Cardiac fibroblast (primary cell): Measurements from ENCODE around the gene PPM1H.

Experiments
- DNase-seq, 2 donors: peaks; one replicate each; pipeline versions ENCODE4 v3.0.0 to v3.0.0-alpha.2; 2010; ENCODE audit warnings: low read depth in 2 of 2
- H3K4me3 ChIP-seq, 2 donors: replicated peaks in 1 of 2; 1 replicate in 1 of 2; 2 replicates in 1 of 2; pipeline ENCODE4 v1.5.1; 2011; ENCODE audit warnings: low read depth in 2 of 2, low read length in 2 of 2, mild to moderate bottlenecking in 2 of 2, moderate library complexity in 1 of 2
- CTCF ChIP-seq: IDR thresholded peaks from one replicate; pipeline ENCODE4 v1.5.1; 2011; ENCODE audit warnings: low read depth, mild to moderate bottlenecking, low read length, inconsistent platforms

PPM1H gene

GRCh38 chr12:62714774-62715721 is 219.9 kb downstream of the PPM1H start:
- no peak for TF ChIP-seq CTCF
- no peak overlapping the region for H3K4me3 ChIP-seq
- peak in 1 of 2 donors; percentile 24 for DNase-seq

- no peak overlapping the region for H3K4me3 ChIP-seq
- DNase-seq: no peak
- TF ChIP-seq CTCF: no peak
These were observed 220.7 kb downstream of the PPM1H start for GRCh38 chr12:62714181-62714773.

GRCh38 chr12:62713723-62714122 is 221.2 kb downstream of the PPM1H start:
- no peak for DNase-seq
- H3K4me3 ChIP-seq: no peak overlapping the region
- no peak for TF ChIP-seq CTCF

- DNase-seq: peak in 1 of 2 donors; percentile 10
- TF ChIP-seq CTCF: no peak
- no peak overlapping the region for H3K4me3 ChIP-seq
These were observed 222.0 kb downstream of the PPM1H start for GRCh38 chr12:62712681-62713573.

- DNase-seq: no peak
- TF ChIP-seq CTCF: no peak
These were observed 223.2 kb downstream of the PPM1H start for GRCh38 chr12:62711631-62712241.

GRCh38 chr12:62709311-62709710 is 225.6 kb downstream of the PPM1H start:
- H3K4me3 ChIP-seq: no peak overlapping the region
- no peak for TF ChIP-seq CTCF
- peak in 1 of 2 donors; percentile 71 for DNase-seq

More at GRCh38 chr12:62711631-62712241, 223.2 kb downstream of the PPM1H start:
- H3K4me3 ChIP-seq: no peak overlapping the region
